WTC11 (cell line): Measurements from ENCODE around the gene MTERF4. TPM values are rescaled to one million over a fixed set of nuclear protein-coding genes. Genes with fewer than 3 reads are reported as not detected.

Experiments
- ATAC-seq: fragments of 200-7000 bp; cut with Tn5 transposase; 2 replicates; pipeline ENCODE4 v1.10.0; 2021; ENCODE audit warnings: mild to moderate bottlenecking, moderate library complexity
- CTCF ChIA-PET: fragments of 300-600 bp; sonication (Branson Sonifier 250); formaldehyde crosslinking; loops from one replicate; lab custom pipeline; 2021; ENCODE audit warnings: antibody characterized with exemption; lab: Charles Lee
- POLR2A ChIA-PET: fragments of 350-600 bp; sonication (Branson Sonifier 250); formaldehyde crosslinking; loops from one replicate; lab custom pipeline; 2021; ENCODE audit warnings: antibody characterized with exemption; lab: Charles Lee
- DNase-seq: peaks from one replicate; pipeline ENCODE4 v3.0.0; 2021; ENCODE audit warnings: low spot score
- H3K27ac Mint-ChIP-seq: 2 replicates; pipeline ENCODE4 v1.8.0; 2021; ENCODE audit warnings: mixed read lengths
- H3K27me3 Mint-ChIP-seq: 2 replicates; pipeline ENCODE4 v1.8.0; 2021; ENCODE audit warnings: low read depth, mild to moderate bottlenecking, moderate library complexity, mixed read lengths
- H3K36me3 Mint-ChIP-seq: 2 replicates; pipeline ENCODE4 v1.8.0; 2021; ENCODE audit warnings: mixed read lengths
- H3K4me1 Mint-ChIP-seq: 2 replicates; pipeline ENCODE4 v1.8.0; 2022; ENCODE audit warnings: mixed read lengths
- H3K4me3 Mint-ChIP-seq: 2 replicates; pipeline ENCODE4 v1.8.0; 2021; ENCODE audit warnings: mild to moderate bottlenecking, moderate library complexity, mixed read lengths
- H3K9me3 Mint-ChIP-seq: 2 replicates; pipeline ENCODE4 v1.8.0; 2021; ENCODE audit warnings: mixed read lengths
- CREM ChIP-seq: sonication (generic); formaldehyde crosslinking; IDR thresholded peaks from 2 replicates; pipeline ENCODE4 v1.8.1; 2022; ENCODE audit warnings: mild to moderate bottlenecking, missing genetic modification reagents, moderate library complexity
- E2F1 ChIP-seq: sonication (generic); formaldehyde crosslinking; IDR thresholded peaks from 2 replicates; pipeline ENCODE4 v1.8.0; 2022; ENCODE audit warnings: mild to moderate bottlenecking, missing genetic modification reagents
- E2F4 ChIP-seq: sonication (generic); formaldehyde crosslinking; IDR thresholded peaks from 2 replicates; pipeline ENCODE4 v1.8.1; 2022; ENCODE audit warnings: low read depth, mild to moderate bottlenecking, moderate library complexity, missing genetic modification reagents, borderline replicate concordance
- ELF4 ChIP-seq: sonication (generic); formaldehyde crosslinking; IDR thresholded peaks from 2 replicates; pipeline ENCODE4 v1.8.1; 2022; ENCODE audit warnings: low read depth, mild to moderate bottlenecking, moderate library complexity, missing genetic modification reagents
- EMX1 ChIP-seq: fragments of 250-450 bp; sonication (Bioruptor Pico); IDR thresholded peaks from 2 replicates; pipeline ENCODE4 v1.8.0; 2021; ENCODE audit warnings: mild to moderate bottlenecking
- ERG ChIP-seq: fragments of 250-450 bp; sonication (Bioruptor Pico); IDR thresholded peaks from 2 replicates; pipeline ENCODE4 v1.8.0; 2021; ENCODE audit warnings: mild to moderate bottlenecking
- FOXJ3 ChIP-seq: sonication (generic); formaldehyde crosslinking; IDR thresholded peaks from 2 replicates; pipeline ENCODE4 v1.9.0; 2021; ENCODE audit warnings: missing genetic modification reagents, mild to moderate bottlenecking, borderline replicate concordance
- FOXP1 ChIP-seq: sonication (generic); formaldehyde crosslinking; IDR thresholded peaks from 2 replicates; pipeline ENCODE4 v1.8.0; 2022; ENCODE audit warnings: missing genetic modification reagents, mild to moderate bottlenecking, moderate library complexity, borderline replicate concordance
- GRHL2 ChIP-seq: fragments of 250-450 bp; sonication (Bioruptor Pico); IDR thresholded peaks from 2 replicates; pipeline ENCODE4 v1.8.0; 2022; ENCODE audit warnings: mild to moderate bottlenecking, moderate library complexity; ENCODE audit not compliant: insufficient replicate concordance, severe bottlenecking
- JAZF1 ChIP-seq: fragments of 250-450 bp; sonication (Bioruptor Pico); IDR thresholded peaks from 2 replicates; pipeline ENCODE4 v1.9.0; 2021; ENCODE audit warnings: moderate library complexity, mild to moderate bottlenecking, inconsistent platforms
- NR1H2 ChIP-seq: sonication (generic); formaldehyde crosslinking; IDR thresholded peaks from 2 replicates; pipeline ENCODE4 v1.9.0; 2021; ENCODE audit warnings: mild to moderate bottlenecking, moderate library complexity, missing genetic modification reagents
- PREB ChIP-seq: sonication (generic); formaldehyde crosslinking; IDR thresholded peaks from 2 replicates; pipeline ENCODE4 v1.8.1; 2022; ENCODE audit warnings: mild to moderate bottlenecking, missing genetic modification reagents, moderate library complexity, borderline replicate concordance
- SMAD3 ChIP-seq: sonication (generic); formaldehyde crosslinking; IDR thresholded peaks from 2 replicates; pipeline ENCODE4 v1.8.0; 2022; ENCODE audit warnings: missing genetic modification reagents, mild to moderate bottlenecking, borderline replicate concordance
- TCF7 ChIP-seq: sonication (generic); formaldehyde crosslinking; IDR thresholded peaks from 2 replicates; pipeline ENCODE4 v1.8.0; 2022; ENCODE audit warnings: mild to moderate bottlenecking, low read depth, missing genetic modification reagents, moderate library complexity
- TEAD4 ChIP-seq: sonication (generic); formaldehyde crosslinking; IDR thresholded peaks from 2 replicates; pipeline ENCODE4 v1.8.0; 2022; ENCODE audit warnings: mild to moderate bottlenecking, missing genetic modification reagents
- ZBTB43 ChIP-seq: sonication (generic); formaldehyde crosslinking; IDR thresholded peaks from 2 replicates; pipeline ENCODE4 v1.8.1; 2023; ENCODE audit warnings: mild to moderate bottlenecking, missing genetic modification reagents
- ZNF219 ChIP-seq: sonication (generic); formaldehyde crosslinking; IDR thresholded peaks from 2 replicates; pipeline ENCODE4 v1.8.0; 2023; ENCODE audit warnings: missing genetic modification reagents, mild to moderate bottlenecking, borderline replicate concordance
- ZNF281 ChIP-seq: sonication (generic); formaldehyde crosslinking; IDR thresholded peaks from 2 replicates; pipeline ENCODE4 v1.8.0; 2023; ENCODE audit warnings: mild to moderate bottlenecking, missing genetic modification reagents
- total RNA-seq: library from RNA; stranded (reverse); gene quantifications from 3 replicates; pipeline ENCODE4 v1.2.3, GENCODE V29; 2021
- TF ChIP-seq, protein P1 (sequence below): fragments of 250-450 bp; sonication (Bioruptor Pico); IDR thresholded peaks from 2 replicates; pipeline ENCODE4 v1.9.0; 2021; ENCODE audit warnings: mild to moderate bottlenecking
- TF ChIP-seq, protein P2 (sequence below): sonication (generic); formaldehyde crosslinking; IDR thresholded peaks from 2 replicates; pipeline ENCODE4 v1.8.0; 2022; ENCODE audit warnings: mild to moderate bottlenecking, missing genetic modification reagents

The MTERF4 gene
- total RNA-seq, 1 experiment from 2014 or later = 23.3 TPM

GRCh38 chr2:241067501-241068135, 34.5 kb downstream of the MTERF4 start (continued):
- TF ChIP-seq CREM (CRISPR knock-in tag) (no peak), NR1H2 (CRISPR knock-in tag) (no peak), FOXJ3 (CRISPR knock-in tag) (no peak), ZBTB43 (CRISPR knock-in tag) (no peak), ZNF219 (CRISPR knock-in tag) (no peak)
- TF ChIP-seq, protein P1, sequence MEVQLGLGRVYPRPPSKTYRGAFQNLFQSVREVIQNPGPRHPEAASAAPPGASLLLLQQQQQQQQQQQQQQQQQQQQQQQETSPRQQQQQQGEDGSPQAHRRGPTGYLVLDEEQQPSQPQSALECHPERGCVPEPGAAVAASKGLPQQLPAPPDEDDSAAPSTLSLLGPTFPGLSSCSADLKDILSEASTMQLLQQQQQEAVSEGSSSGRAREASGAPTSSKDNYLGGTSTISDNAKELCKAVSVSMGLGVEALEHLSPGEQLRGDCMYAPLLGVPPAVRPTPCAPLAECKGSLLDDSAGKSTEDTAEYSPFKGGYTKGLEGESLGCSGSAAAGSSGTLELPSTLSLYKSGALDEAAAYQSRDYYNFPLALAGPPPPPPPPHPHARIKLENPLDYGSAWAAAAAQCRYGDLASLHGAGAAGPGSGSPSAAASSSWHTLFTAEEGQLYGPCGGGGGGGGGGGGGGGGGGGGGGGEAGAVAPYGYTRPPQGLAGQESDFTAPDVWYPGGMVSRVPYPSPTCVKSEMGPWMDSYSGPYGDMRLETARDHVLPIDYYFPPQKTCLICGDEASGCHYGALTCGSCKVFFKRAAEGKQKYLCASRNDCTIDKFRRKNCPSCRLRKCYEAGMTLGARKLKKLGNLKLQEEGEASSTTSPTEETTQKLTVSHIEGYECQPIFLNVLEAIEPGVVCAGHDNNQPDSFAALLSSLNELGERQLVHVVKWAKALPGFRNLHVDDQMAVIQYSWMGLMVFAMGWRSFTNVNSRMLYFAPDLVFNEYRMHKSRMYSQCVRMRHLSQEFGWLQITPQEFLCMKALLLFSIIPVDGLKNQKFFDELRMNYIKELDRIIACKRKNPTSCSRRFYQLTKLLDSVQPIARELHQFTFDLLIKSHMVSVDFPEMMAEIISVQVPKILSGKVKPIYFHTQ (CRISPR knock-in tag) = no peak

- ChIA-PET CTCF (interaction anchor here (0.7 to 3.3 kb wide), 10 partner anchors 11 to 216 kb away, joined by 3 to 20 read pairs (median 3); no protein-coding TSS in a partner anchor), POLR2A (interaction anchor here (0.9 kb wide), 1 partner anchor 8 kb away, joined by 3 read pairs; no protein-coding TSS in a partner anchor)
- Mint-ChIP-seq H3K27me3 (no peaks in the 10 kb centered on the region), H3K36me3 (no peaks in the 10 kb centered on the region), H3K4me3 (no peak overlapping the region), H3K27ac (no peak overlapping the region), H3K9me3 (no peaks in the 10 kb centered on the region), H3K4me1 (no peaks in the 10 kb centered on the region)
- DNase-seq (peak; percentile 74), ATAC-seq (peak; percentile 65)
- TF ChIP-seq NR1H2 (CRISPR knock-in tag) = no peak
- TF ChIP-seq PREB (CRISPR knock-in tag) = no peak
- TF ChIP-seq, protein P2, sequence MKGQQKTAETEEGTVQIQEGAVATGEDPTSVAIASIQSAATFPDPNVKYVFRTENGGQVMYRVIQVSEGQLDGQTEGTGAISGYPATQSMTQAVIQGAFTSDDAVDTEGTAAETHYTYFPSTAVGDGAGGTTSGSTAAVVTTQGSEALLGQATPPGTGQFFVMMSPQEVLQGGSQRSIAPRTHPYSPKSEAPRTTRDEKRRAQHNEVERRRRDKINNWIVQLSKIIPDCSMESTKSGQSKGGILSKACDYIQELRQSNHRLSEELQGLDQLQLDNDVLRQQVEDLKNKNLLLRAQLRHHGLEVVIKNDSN (CRISPR knock-in tag) = peak; percentile 27; the same call in 1 of the 2 replicates
- peak; percentile 76; the same call in 1 of the 2 replicates for TF ChIP-seq SMAD3 (CRISPR knock-in tag)
- no peak for TF ChIP-seq E2F1 (CRISPR knock-in tag)
- no peak for TF ChIP-seq GRHL2
- no peak for TF ChIP-seq ERG (CRISPR knock-in tag)
- no peak for TF ChIP-seq EMX1 (CRISPR knock-in tag)
- TF ChIP-seq ZNF281 (CRISPR knock-in tag) = no peak
- TF ChIP-seq TEAD4 (CRISPR knock-in tag) = peak; percentile 22; the same call in 1 of the 2 replicates
- TF ChIP-seq E2F4 = 0 out of 2 replicates have a peak, but pooled peaks have one; percentile 39
- TF ChIP-seq CREM (CRISPR knock-in tag) = no peak
- no peak for TF ChIP-seq ELF4 (CRISPR knock-in tag)
- TF ChIP-seq TCF7 = no peak
- no peak for TF ChIP-seq JAZF1
- 0 out of 2 replicates have a peak, but pooled peaks have one; percentile 37 for TF ChIP-seq FOXP1 (CRISPR knock-in tag)
These were observed 35.2 kb downstream of the MTERF4 start for GRCh38 chr2:241066893-241067341.
